Measurements from ENCODE around the gene ALKBH6. TPM values are rescaled to one million over a fixed set of nuclear protein-coding genes. Genes with fewer than 3 reads are reported as not detected.

Gene ALKBH6
- total and polyA plus RNA-seq, 8 donors, result 8.8 to 187 (median 19.7) TPM

DNA sequence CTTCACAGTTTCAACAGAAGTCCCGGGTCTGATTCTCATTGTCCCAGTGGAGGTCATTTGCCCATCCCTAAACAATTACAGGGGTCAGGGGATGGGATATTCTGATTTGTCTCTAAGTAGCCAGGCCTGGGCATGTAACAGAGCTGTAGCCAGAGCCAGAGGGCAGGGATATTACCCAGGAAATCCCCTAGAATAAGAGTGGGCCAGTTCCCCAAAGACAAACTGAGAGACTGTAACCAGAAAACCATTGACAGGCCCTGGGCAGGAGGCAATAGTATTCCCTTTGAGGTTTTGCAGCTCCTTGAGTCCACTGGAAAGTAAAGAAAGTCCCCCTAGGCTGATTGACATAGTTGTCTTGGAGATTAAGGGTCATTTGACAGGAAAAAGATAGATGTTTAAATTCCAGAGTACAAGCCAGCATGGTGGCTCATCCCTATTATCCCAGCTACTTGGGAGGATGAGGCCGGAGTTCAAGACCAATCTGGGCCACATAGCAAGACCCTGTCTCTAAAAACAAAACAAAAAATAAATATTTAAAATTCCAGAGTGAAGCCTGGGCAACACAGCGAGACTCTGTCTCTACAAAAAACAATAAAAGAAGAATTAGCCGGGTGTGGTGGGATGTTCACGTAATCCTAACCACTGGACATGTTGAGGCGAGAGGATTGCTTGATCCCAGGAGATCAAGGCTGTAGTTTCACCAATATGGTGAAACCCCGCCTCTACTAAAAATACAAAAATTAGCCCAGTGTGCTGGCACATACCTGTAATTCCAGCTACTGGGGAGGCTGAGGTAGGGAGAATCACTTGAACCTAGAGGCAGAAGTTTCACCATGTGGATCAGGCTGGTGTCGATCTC, 20.9 kb downstream of the ALKBH6 start:
- no peak for DNase-seq
- WGBS, 5 donors, result 84 to 92% (median 87%) methylated on average over 7 to 8 of the region's 8 CpGs
- Histone ChIP-seq H3K27me3 (peaks cover 0 to 17% (median 0%) of the 10 kb centered on the region in 3 donors), H3K4me3 (no peak overlapping the region), H3K36me3 (peaks cover 0 to 10% (median 6%) of the 10 kb centered on the region in 4 donors), H3K9me3 (peaks cover 0 to 3% (median 0%) of the 10 kb centered on the region in 4 donors), H3K4me1 (peaks cover 16 to 37% (median 34%) of the 10 kb centered on the region in 4 donors), H3K27ac (no peak overlapping the region)
- intact Hi-C loops (cut with DNase I; ENCODE audit: low total_unique reads), result no loop called here
- TF ChIP-seq EP300 (IDR thresholded peaks at IDR 0.05) (no peak), POLR2AphosphoS5 (IDR thresholded peaks at IDR 0.05) (no peak), CTCF (IDR thresholded peaks at IDR 0.05) (no peak), POLR2A (IDR thresholded peaks at IDR 0.05) (no peak)

DNA sequence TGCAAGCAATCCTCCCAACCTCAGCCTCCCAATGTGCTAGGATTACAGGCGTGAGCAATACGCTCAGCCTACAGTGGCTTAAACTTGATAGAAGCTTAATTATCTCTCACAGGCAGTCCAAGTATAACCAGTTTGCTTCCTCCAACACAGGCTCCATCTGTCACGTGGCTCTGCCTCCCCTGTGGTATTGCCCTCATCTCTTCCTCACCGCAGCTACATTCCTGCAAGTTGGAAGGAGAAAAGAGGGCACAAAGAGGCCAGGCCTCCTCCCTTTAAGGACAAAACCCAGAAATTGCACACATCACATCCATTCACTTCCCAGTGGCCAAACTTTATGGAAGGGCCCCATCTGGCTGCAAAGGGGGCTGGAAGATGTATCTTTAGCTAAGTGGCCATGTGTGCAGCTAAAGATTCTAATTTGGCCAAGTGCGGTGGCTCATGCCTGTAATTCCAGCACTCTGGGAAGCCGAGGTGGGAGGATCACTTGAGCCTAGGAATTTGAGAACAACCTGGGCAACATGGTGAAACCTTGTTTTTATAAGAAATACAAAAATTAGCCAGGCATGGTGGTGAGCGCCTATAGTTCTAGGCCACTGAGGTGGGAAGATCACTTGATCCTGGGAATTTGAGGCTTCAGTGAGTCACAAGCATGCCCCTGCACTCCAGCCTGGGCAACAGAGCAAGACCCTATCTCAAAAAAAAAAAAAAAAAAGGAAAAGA, 22.1 kb downstream of the ALKBH6 start:
- 74 to 88% (median 81%) methylated on average over 7 of the region's 7 CpGs for WGBS, 5 donors
- TF ChIP-seq EP300 (IDR thresholded peaks at IDR 0.05), result no peak
- TF ChIP-seq POLR2AphosphoS5 (IDR thresholded peaks at IDR 0.05), result no peak
- TF ChIP-seq CTCF (IDR thresholded peaks at IDR 0.05), result no peak
- no peak for TF ChIP-seq POLR2A (IDR thresholded peaks at IDR 0.05)

DNA sequence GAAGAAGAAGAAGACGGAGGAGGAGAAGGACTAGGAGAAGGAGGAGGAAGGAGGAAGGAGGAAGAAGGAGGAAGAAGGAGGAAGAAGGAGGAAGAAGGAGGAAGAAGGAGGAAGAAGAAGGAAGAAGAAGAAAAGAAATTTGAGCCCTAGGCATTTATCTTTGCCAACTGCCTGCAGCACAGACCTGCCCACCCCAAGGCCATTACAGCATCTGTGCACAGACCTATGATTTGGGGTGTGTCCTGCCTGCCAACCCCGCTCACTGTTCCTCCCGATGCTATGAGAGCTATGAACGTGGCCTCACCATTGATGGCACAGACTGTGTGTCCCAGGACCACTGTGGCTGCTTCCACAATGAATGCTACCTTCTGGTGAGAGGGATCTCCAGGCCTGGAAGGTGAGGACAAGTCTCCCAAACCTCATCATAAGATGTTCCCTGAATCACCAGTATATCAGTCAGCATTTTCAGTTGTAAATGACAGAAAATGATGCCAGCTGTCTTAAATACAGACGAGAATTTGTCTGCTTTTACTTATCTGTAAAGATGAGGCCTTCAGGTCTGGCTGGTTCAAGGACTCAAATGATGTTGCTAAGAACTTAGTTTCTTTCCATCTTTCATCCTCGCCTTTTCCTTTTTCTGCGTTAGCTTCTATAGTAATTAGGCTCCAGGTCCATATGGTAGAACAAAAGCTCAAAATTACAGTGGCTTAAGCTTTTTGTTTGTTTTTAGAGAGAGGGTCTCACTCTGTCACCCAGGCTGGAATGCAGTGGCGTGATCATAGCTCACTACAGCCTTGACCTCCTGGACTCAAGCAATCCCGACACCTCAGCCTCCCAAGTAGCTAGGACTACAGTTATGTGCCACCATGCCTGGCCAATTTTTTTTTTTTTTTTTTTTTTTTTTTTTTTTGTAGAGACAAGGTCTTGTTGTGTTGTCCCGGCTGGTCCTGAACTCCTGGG, 23.0 kb downstream of the ALKBH6 start:
- H3K27ac ChIP-seq, result no peak overlapping the region
- 81 to 83% (median 83%) methylated on average over 10 of the region's 10 CpGs for WGBS, 5 donors
- intact Hi-C loops (cut with DNase I; ENCODE audit: low total_unique reads), result no loop called here
- peaks cover 0 to 3% (median 0%) of the 10 kb centered on the region in 4 donors for H3K9me3 ChIP-seq
- no peak for DNase-seq
- no peaks in the 10 kb centered on the region for H3K36me3 ChIP-seq
- peaks cover 12 to 30% (median 24%) of the 10 kb centered on the region in 4 donors for H3K4me1 ChIP-seq
- peaks cover 0 to 38% (median 20%) of the 10 kb centered on the region in 3 donors for H3K27me3 ChIP-seq
- H3K4me3 ChIP-seq, result no peak overlapping the region
- no peak for TF ChIP-seq POLR2AphosphoS5 (IDR thresholded peaks at IDR 0.05)
- no peak for TF ChIP-seq POLR2A (IDR thresholded peaks at IDR 0.05)
- no peak for TF ChIP-seq EP300 (IDR thresholded peaks at IDR 0.05)
- no peak for TF ChIP-seq CTCF (IDR thresholded peaks at IDR 0.05)

More for the DNA sequence above, 22.1 kb downstream of the ALKBH6 start:
- DNase-seq, result no peak
- Histone ChIP-seq H3K27ac (no peak overlapping the region), H3K36me3 (no peaks in the 10 kb centered on the region), H3K9me3 (peaks cover 0 to 3% (median 0%) of the 10 kb centered on the region in 4 donors), H3K4me1 (peaks cover 18 to 36% (median 29%) of the 10 kb centered on the region in 4 donors), H3K4me3 (no peak overlapping the region), H3K27me3 (peaks cover 0 to 29% (median 11%) of the 10 kb centered on the region in 3 donors)
- intact Hi-C loops (cut with DNase I; ENCODE audit: low total_unique reads), result no loop called here
